Lung (tissue), 12 donors: ENCODE data around the gene TBC1D30. TPM values are rescaled to one million over a fixed set of nuclear protein-coding genes. Genes with fewer than 3 reads are reported as not detected.

Experiments used
- ATAC-seq: fragments of 200-7000 bp; cut with Tn5 transposase; one replicate; pipeline ENCODE4 v1.9.1; 2020; ENCODE audit warnings: moderate number of reproducible peaks; ENCODE audit not compliant: insufficient read depth, low FRiP score
- DNase-seq, 3 donors: peaks; one replicate each; pipeline ENCODE4 v3.0.0-alpha.2; 2013 to 2017
- H3K27ac ChIP-seq, 2 donors: one replicate each; pipeline ENCODE4 v1.5.1; 2013; ENCODE audit warnings: mild to moderate bottlenecking in 2 of 2, moderate library complexity in 2 of 2, control low read depth in 1 of 2, inconsistent platforms in 1 of 2, low read depth in 1 of 2, low read length in 1 of 2
- H3K27me3 ChIP-seq, 3 donors: one replicate each; pipeline ENCODE4 v1.5.1; 2013; ENCODE audit warnings: low read length in 2 of 3; ENCODE audit not compliant: control insufficient read depth in 3 of 3, insufficient read depth in 3 of 3
- H3K36me3 ChIP-seq, 4 donors: one replicate each; pipeline ENCODE4 v1.5.1; 2013; ENCODE audit warnings: low read length in 4 of 4, mild to moderate bottlenecking in 1 of 4, moderate library complexity in 1 of 4; ENCODE audit not compliant: control insufficient read depth in 4 of 4, insufficient read depth in 4 of 4
- H3K4me1 ChIP-seq, 5 donors: one replicate each; pipeline ENCODE4 v1.5.1; 2013; ENCODE audit warnings: low read length in 5 of 5, mild to moderate bottlenecking in 2 of 5, moderate library complexity in 1 of 5; ENCODE audit not compliant: control insufficient read depth in 5 of 5, insufficient read depth in 5 of 5
- H3K4me3 ChIP-seq: one replicate; pipeline ENCODE4 v1.5.1; 2013; ENCODE audit warnings: mild to moderate bottlenecking, control low read depth, moderate library complexity
- H3K9ac ChIP-seq, 2 donors: one replicate each; pipeline ENCODE4 v1.5.1; 2013; ENCODE audit warnings: low read length in 2 of 2, control low read depth in 1 of 2; ENCODE audit not compliant: insufficient read depth in 1 of 2
- H3K9me3 ChIP-seq, 4 donors: one replicate each; pipeline ENCODE4 v1.5.1; 2013; ENCODE audit warnings: low read length in 3 of 4, mild to moderate bottlenecking in 1 of 4, moderate library complexity in 1 of 4; ENCODE audit not compliant: control insufficient read depth in 4 of 4, insufficient read depth in 3 of 4
- CTCF ChIP-seq: IDR thresholded peaks from 2 replicates; pipeline ENCODE4 v1.5.1; 2012; ENCODE audit warnings: mild to moderate bottlenecking; ENCODE audit errors: control extremely low read depth, extremely low read depth
- WGBS, 2 donors: extraction: QIAGEN DNeasy Blood & Tissue Kit; methylation state at CpG; one replicate each; pipeline ENCODE4 v1.1.7; 2013; 5-methylcytosine and 5-hydroxymethylcytosine counted together
- polyA plus RNA-seq, 2 donors: library from polyadenylated mRNA; stranded (reverse); fragments of 200-250 nt; gene quantifications; one replicate each; pipeline ENCODE4 v1.2.1, GENCODE V29; 2013
- total RNA-seq, 2 donors: library from RNA; depleted of rRNA in 1 of 2; stranded (reverse); fragments of >200 nt in 1 of 2; gene quantifications; one replicate each; pipeline ENCODE4 v1.2.1, GENCODE V29; 2014 to 2021
- donor health status: control.
- donor health status: control.
- donor health status: Bipolar disorder and iron deficiency.
- donor health status: healthy.
- donor health status: DM: yes; HTN: yes; CAD: no.

The TBC1D30 gene
- total and polyA plus RNA-seq, 4 donors, result 3.3 to 15.7 (median 10.2) TPM

GRCh38 chr12:64864319-64864718 lies 39.9 kb downstream of the TBC1D30 start:
- ATAC-seq (no peak), DNase-seq (no peak)
- H3K4me1 ChIP-seq, result no peaks in the 10 kb centered on the region
- WGBS, 2 donors, result 58 to 80% methylated on average over 5 of the region's 5 CpGs
- no peak overlapping the region for H3K9ac ChIP-seq
- H3K27ac ChIP-seq, result no peak overlapping the region
- no peaks in the 10 kb centered on the region for H3K27me3 ChIP-seq
- H3K4me3 ChIP-seq, result no peak overlapping the region
- H3K9me3 ChIP-seq, result no peaks in the 10 kb centered on the region
- TF ChIP-seq CTCF, result no peak
- H3K36me3 ChIP-seq, result no peaks in the 10 kb centered on the region

DNA sequence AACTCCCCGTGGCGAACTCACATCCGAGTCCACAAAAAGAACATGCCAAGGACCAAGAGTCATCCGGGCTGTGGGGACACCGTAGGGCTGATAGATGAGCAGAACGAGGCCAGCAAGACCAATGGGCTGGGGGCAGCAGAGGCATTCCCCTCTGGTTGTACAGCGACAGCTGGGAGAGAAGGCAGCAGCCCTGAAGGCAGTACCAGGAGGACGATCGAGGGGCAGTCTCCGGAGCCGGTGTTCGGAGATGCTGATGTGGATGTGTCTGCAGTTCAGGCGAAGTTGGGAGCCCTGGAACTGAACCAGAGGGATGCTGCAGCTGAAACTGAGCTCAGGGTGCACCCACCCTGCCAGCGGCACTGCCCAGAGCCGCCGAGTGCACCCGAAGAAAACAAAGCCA lies 50.7 kb downstream of the TBC1D30 start:
- no peak for TF ChIP-seq CTCF
- ATAC-seq, result no peak

DNA sequence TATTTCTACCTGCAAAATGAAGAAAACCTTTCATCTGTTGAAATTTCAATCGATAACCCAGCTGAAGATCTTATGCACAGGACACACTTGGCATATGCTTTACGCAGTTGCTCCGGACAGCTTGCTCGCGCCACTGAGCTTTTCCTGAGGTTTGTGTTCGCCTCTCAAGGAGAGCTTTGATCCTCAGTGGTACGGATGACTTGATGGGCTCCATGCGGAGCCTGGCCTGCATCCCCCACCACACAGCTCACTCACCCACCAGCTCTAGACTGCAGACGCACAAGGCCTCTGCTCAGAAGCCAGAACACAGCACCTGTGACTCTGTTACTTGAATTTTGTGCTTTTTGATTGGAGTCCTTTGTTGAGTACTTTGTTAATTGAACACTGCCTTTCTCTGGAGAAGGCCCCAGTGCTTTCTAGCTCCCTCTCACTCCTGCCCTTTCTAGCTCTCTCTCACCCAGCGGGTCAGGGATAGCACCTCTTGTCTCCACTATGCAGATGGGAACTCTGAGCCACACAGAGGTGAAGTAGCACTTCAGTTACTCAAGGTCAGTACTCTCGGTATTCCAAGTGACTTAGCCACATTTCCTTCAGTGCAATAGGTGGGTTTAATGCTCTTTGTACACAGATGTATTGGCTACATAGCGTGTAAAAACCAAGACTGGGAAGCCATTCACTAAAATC lies 52.1 kb downstream of the TBC1D30 start:
- H3K4me1 ChIP-seq, result no peaks in the 10 kb centered on the region
- no peak overlapping the region for H3K4me3 ChIP-seq
- no peak overlapping the region for H3K9ac ChIP-seq
- DNase-seq, result no peak
- 92 to 95% methylated on average over 12 of the region's 12 CpGs for WGBS, 2 donors
- no peaks in the 10 kb centered on the region for H3K36me3 ChIP-seq
- H3K27ac ChIP-seq, result no peak overlapping the region
- no peak for ATAC-seq
- no peak for TF ChIP-seq CTCF
- peaks cover 0 to 5% (median 0%) of the 10 kb centered on the region in 4 donors for H3K9me3 ChIP-seq
- H3K27me3 ChIP-seq, result no peaks in the 10 kb centered on the region

More for the DNA sequence above, 50.7 kb downstream of the TBC1D30 start:
- WGBS, 2 donors, result 92 to 94% methylated on average over 17 of the region's 17 CpGs
- Histone ChIP-seq H3K9ac (no peak overlapping the region), H3K27me3 (no peaks in the 10 kb centered on the region), H3K4me1 (no peaks in the 10 kb centered on the region), H3K36me3 (no peaks in the 10 kb centered on the region), H3K27ac (no peak overlapping the region), H3K4me3 (no peak overlapping the region), H3K9me3 (peaks cover 0 to 3% (median 0%) of the 10 kb centered on the region in 4 donors)
- no peak for DNase-seq
